SK-N-SH treated with all-trans-retinoic acid at 6 μM for 48 hours (cell line): ENCODE measurements around the gene DPYD.

Experiments used
- ARNTL ChIP-seq: fragments of 450-650 bp; formaldehyde crosslinking; IDR thresholded peaks from 2 replicates; pipeline ENCODE4 v1.5.0; 2020; ENCODE audit warnings: low read depth, mild to moderate bottlenecking, moderate library complexity, borderline replicate concordance
- CREB5 ChIP-seq: fragments of 250-450 bp; sonication (Bioruptor Pico); IDR thresholded peaks from 2 replicates; pipeline ENCODE4 v1.5.1; 2020; ENCODE audit warnings: low read depth, mild to moderate bottlenecking, moderate library complexity
- CSDC2 ChIP-seq: fragments of 250-450 bp; sonication (Bioruptor Pico); IDR thresholded peaks from 2 replicates; pipeline ENCODE4 v1.5.0; 2020; ENCODE audit warnings: mild to moderate bottlenecking, moderate library complexity
- ESRRG ChIP-seq: fragments of 250-450 bp; sonication (Bioruptor Pico); IDR thresholded peaks from 2 replicates; pipeline ENCODE4 v1.6.1; 2021; ENCODE audit warnings: mild to moderate bottlenecking
- GLIS3 ChIP-seq: fragments of 250-450 bp; sonication (Bioruptor Pico); IDR thresholded peaks from 2 replicates; pipeline ENCODE4 v1.5.0; 2020; ENCODE audit warnings: mild to moderate bottlenecking, moderate library complexity
- OSR1 ChIP-seq: fragments of 250-450 bp; sonication (Bioruptor Pico); IDR thresholded peaks from 2 replicates; pipeline ENCODE4 v1.8.0; 2022; ENCODE audit warnings: moderate library complexity, mild to moderate bottlenecking, inconsistent platforms
- PATZ1 ChIP-seq: fragments of 250-450 bp; sonication (Bioruptor Pico); IDR thresholded peaks from 2 replicates; pipeline ENCODE4 v1.8.0; 2020; ENCODE audit warnings: mild to moderate bottlenecking, moderate library complexity, borderline replicate concordance
- PPARA ChIP-seq: fragments of 250-450 bp; sonication (Bioruptor Pico); IDR thresholded peaks from 2 replicates; pipeline ENCODE4 v1.5.0; 2020; ENCODE audit warnings: mild to moderate bottlenecking, borderline replicate concordance
- RARB ChIP-seq: fragments of 250-450 bp; sonication (Bioruptor Pico); IDR thresholded peaks from 2 replicates; pipeline ENCODE4 v1.8.0; 2021; ENCODE audit warnings: mild to moderate bottlenecking, moderate library complexity
- TSHZ2 ChIP-seq: fragments of 250-450 bp; sonication (Bioruptor Pico); IDR thresholded peaks from 2 replicates; pipeline ENCODE4 v1.5.0; 2020; ENCODE audit warnings: mild to moderate bottlenecking, moderate library complexity
- ZFP3 ChIP-seq: fragments of 250-450 bp; sonication (Bioruptor Pico); IDR thresholded peaks from 2 replicates; pipeline ENCODE4 v1.5.0; 2020; ENCODE audit warnings: mild to moderate bottlenecking, moderate library complexity
- ZFP30 ChIP-seq: fragments of 450-650 bp; formaldehyde crosslinking; IDR thresholded peaks from 2 replicates; pipeline ENCODE4 v1.5.0; 2022; ENCODE audit warnings: mild to moderate bottlenecking, moderate library complexity
- ZNF565 ChIP-seq: fragments of 450-650 bp; formaldehyde crosslinking; conservative IDR thresholded peaks from 2 replicates; pipeline ENCODE4 v1.5.0; 2020; ENCODE audit warnings: low read depth, mild to moderate bottlenecking, moderate library complexity
- ZNF8 ChIP-seq: fragments of 450-650 bp; formaldehyde crosslinking; IDR thresholded peaks from 2 replicates; pipeline ENCODE4 v1.5.0; 2020; ENCODE audit warnings: mild to moderate bottlenecking, moderate library complexity

- no peak for TF ChIP-seq ARNTL
- no peak for TF ChIP-seq PATZ1 (CRISPR knock-in tag)
- TF ChIP-seq GLIS3: no peak
- TF ChIP-seq TSHZ2: no peak
- no peak for TF ChIP-seq ZFP3 (CRISPR knock-in tag)
- no peak for TF ChIP-seq ESRRG (CRISPR knock-in tag)
- TF ChIP-seq ZNF8 (CRISPR knock-in tag): no peak
- no peak for TF ChIP-seq PPARA (CRISPR knock-in tag)
- no peak for TF ChIP-seq ZFP30
- TF ChIP-seq CSDC2: no peak
- no peak for TF ChIP-seq OSR1
- no peak for TF ChIP-seq RARB (CRISPR knock-in tag)
- TF ChIP-seq ZNF565 (CRISPR knock-in tag): no peak
- no peak for TF ChIP-seq CREB5 (CRISPR knock-in tag)
Observed at GRCh38 chr1:97610102-97610501, 310.7 kb downstream of the DPYD start.
